DND-41 (cell line): ENCODE measurements around the gene LANCL3.
"Not testable (repeated sequence)": the region's sequence is repeated elsewhere in the genome, so short reads cannot be mapped to it uniquely, and the experiment has no call there.

Experiments used
- EZH2 ChIP-seq: IDR thresholded peaks from 3 replicates; pipeline ENCODE4 v1.6.1; 2012; ENCODE audit warnings: borderline replicate concordance, low read depth, mild to moderate bottlenecking, moderate library complexity, low read length, inconsistent platforms; ENCODE audit not compliant: severe bottlenecking
- TF ChIP-seq, protein P1 (sequence below): IDR thresholded peaks from 2 replicates; pipeline ENCODE4 v1.5.1; 2012; ENCODE audit warnings: borderline replicate concordance, low read length, moderate library complexity, mild to moderate bottlenecking; ENCODE audit not compliant: poor library complexity, severe bottlenecking; ENCODE audit errors: extremely low read depth

DNA sequence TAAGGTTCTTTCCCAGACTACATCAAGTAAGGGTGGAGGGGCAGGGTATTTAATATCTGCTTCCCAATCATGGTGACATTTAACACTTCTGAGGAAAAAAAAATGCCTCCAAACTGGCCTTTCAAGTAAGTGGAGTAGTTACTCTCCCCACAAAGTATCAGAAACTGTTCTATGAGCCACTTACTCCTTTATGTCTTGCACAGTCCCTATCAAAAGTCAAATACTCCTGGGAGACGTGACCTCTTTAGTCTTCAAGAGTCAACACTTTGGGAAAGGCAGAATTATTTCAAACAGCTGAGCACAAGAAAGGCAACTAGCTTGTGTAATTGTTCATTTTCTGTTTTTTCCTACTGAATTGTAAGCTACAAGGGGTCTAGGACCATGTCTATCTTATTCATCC is 1.1 kb upstream of the LANCL3 start:
- TF ChIP-seq, protein P1, sequence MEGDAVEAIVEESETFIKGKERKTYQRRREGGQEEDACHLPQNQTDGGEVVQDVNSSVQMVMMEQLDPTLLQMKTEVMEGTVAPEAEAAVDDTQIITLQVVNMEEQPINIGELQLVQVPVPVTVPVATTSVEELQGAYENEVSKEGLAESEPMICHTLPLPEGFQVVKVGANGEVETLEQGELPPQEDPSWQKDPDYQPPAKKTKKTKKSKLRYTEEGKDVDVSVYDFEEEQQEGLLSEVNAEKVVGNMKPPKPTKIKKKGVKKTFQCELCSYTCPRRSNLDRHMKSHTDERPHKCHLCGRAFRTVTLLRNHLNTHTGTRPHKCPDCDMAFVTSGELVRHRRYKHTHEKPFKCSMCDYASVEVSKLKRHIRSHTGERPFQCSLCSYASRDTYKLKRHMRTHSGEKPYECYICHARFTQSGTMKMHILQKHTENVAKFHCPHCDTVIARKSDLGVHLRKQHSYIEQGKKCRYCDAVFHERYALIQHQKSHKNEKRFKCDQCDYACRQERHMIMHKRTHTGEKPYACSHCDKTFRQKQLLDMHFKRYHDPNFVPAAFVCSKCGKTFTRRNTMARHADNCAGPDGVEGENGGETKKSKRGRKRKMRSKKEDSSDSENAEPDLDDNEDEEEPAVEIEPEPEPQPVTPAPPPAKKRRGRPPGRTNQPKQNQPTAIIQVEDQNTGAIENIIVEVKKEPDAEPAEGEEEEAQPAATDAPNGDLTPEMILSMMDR: not testable (repeated sequence)
- TF ChIP-seq EZH2: not testable (repeated sequence)
